KMS-11 (cell line): Measurements from ENCODE around the gene PDGFA.

ENCODE experiments used
- H2AFZ ChIP-seq: fragments of 200-600 bp; sonication (generic); 2 replicates; pipeline ENCODE4 v1.6.1; 2016; ENCODE audit warnings: antibody characterized with exemption, mixed run types, low read depth
- H3K27ac ChIP-seq: fragments of 200-600 bp; sonication (generic); 2 replicates; pipeline ENCODE4 v1.6.1; 2016; ENCODE audit warnings: mild to moderate bottlenecking, mixed run types
- H3K27me3 ChIP-seq: fragments of 200-600 bp; sonication (generic); 2 replicates; pipeline ENCODE4 v1.6.1; 2017; ENCODE audit warnings: mild to moderate bottlenecking, low read depth, mixed run types, moderate library complexity; ENCODE audit not compliant: insufficient read depth
- H3K36me3 ChIP-seq: fragments of 200-600 bp; sonication (generic); 2 replicates; pipeline ENCODE4 v1.6.1; 2017; ENCODE audit warnings: mild to moderate bottlenecking, mixed run types; ENCODE audit not compliant: insufficient read depth
- H3K4me1 ChIP-seq: fragments of 200-600 bp; sonication (generic); 2 replicates; pipeline ENCODE4 v1.6.1; 2016; ENCODE audit warnings: mild to moderate bottlenecking, low read depth, mixed run types; ENCODE audit not compliant: poor library complexity, severe bottlenecking
- H3K4me2 ChIP-seq: fragments of 200-600 bp; sonication (generic); 2 replicates; pipeline ENCODE4 v1.7.0; 2016; ENCODE audit warnings: mild to moderate bottlenecking, mixed run types
- H3K4me3 ChIP-seq: fragments of 200-600 bp; sonication (generic); IDR thresholded peaks from 2 replicates; pipeline ENCODE4 v1.6.1; 2017; ENCODE audit warnings: low read depth, low read length, mixed read lengths; ENCODE audit not compliant: insufficient read depth
- H3K79me2 ChIP-seq: fragments of 200-600 bp; sonication (generic); 2 replicates; pipeline ENCODE4 v1.6.1; 2016; ENCODE audit warnings: low read depth, mixed run types; ENCODE audit not compliant: insufficient read depth
- H3K9ac ChIP-seq: fragments of 200-600 bp; sonication (generic); 2 replicates; pipeline ENCODE4 v1.6.1; 2016; ENCODE audit warnings: mild to moderate bottlenecking, mixed run types
- H4K20me1 ChIP-seq: fragments of 200-600 bp; sonication (generic); 2 replicates; pipeline ENCODE4 v1.6.1; 2016; ENCODE audit warnings: mild to moderate bottlenecking, mixed run types; ENCODE audit not compliant: insufficient read depth
- TF ChIP-seq, protein P1 (sequence below): fragments of 200-600 bp; sonication (generic); conservative IDR thresholded peaks from 2 replicates; pipeline ENCODE4 v1.6.1; 2017; ENCODE audit warnings: low read depth, mild to moderate bottlenecking, antibody characterized with exemption, low read length, moderate library complexity, mixed read lengths

PDGFA gene

DNA sequence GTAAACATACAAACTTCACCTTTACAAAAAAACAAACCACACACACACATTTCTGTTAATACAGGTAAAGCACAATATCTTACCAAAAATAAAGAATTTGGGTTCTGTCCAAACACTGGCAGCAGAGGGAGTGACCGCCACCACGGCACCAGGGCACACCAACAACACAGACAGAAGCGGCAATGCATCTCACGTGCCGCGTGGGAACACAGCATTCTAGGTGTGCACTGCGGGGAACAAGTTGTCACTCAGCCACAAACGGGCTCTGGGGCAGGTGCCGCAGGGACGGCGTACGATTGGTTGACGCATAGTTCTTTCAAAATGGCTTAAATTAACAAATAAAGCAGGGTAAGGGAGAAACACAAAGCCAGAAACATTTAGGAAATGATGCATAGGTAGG lies 22.3 kb downstream of the PDGFA start:
- H3K4me1 ChIP-seq: no peaks in the 10 kb centered on the region
- no peaks in the 10 kb centered on the region for H3K36me3 ChIP-seq
- no peak overlapping the region for H3K9ac ChIP-seq
- H3K79me2 ChIP-seq: no peaks in the 10 kb centered on the region
- peaks cover 52% of the 10 kb centered on the region for H3K27me3 ChIP-seq
- TF ChIP-seq, protein P1, sequence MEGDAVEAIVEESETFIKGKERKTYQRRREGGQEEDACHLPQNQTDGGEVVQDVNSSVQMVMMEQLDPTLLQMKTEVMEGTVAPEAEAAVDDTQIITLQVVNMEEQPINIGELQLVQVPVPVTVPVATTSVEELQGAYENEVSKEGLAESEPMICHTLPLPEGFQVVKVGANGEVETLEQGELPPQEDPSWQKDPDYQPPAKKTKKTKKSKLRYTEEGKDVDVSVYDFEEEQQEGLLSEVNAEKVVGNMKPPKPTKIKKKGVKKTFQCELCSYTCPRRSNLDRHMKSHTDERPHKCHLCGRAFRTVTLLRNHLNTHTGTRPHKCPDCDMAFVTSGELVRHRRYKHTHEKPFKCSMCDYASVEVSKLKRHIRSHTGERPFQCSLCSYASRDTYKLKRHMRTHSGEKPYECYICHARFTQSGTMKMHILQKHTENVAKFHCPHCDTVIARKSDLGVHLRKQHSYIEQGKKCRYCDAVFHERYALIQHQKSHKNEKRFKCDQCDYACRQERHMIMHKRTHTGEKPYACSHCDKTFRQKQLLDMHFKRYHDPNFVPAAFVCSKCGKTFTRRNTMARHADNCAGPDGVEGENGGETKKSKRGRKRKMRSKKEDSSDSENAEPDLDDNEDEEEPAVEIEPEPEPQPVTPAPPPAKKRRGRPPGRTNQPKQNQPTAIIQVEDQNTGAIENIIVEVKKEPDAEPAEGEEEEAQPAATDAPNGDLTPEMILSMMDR: no peak
- H4K20me1 ChIP-seq: no peaks in the 10 kb centered on the region
- no peak overlapping the region for H2AFZ ChIP-seq
- no peak overlapping the region for H3K27ac ChIP-seq
- H3K4me2 ChIP-seq: no peak overlapping the region
- H3K4me3 ChIP-seq: no peak overlapping the region

DNA sequence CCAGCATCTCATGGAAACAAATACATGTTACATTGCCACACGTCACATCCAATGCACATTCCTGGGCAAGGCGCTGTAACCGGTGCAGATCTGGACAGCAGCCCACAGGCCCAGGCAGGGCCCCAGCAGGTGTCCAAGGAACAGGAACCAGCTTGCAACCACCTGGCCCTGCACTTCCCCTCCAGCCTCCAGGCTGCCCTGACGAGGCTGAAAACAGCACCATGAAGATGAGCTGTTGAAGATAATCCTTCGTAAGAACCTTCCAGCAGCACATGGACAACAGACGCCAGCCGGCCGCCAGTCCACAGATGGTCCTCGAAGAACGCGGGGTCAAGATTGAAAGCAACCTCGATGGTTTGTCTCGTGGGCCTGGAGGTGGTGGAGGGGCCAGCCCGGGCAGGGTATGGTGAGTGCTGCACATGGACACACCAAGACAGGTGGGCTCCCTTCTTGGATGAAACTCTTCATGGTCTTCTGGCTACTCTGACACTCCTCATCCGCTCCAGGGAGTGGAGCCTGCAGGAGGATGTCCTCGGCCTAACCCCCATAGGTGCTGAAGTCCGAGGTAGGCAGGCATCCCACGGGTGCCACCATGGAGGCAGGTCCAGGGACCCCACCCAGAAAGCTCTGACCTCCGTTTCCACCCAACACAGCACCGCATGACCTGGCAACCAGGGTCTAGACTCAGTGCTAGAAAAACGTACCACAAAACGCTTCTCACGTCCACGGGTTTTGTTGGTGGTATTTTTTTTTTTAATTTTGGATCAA lies 22.9 kb downstream of the PDGFA start:
- TF ChIP-seq, protein P1: no peak
- Histone ChIP-seq H3K4me2 (no peak overlapping the region), H3K27ac (no peak overlapping the region), H3K9ac (no peak overlapping the region), H3K27me3 (peaks cover 48% of the 10 kb centered on the region), H3K36me3 (no peaks in the 10 kb centered on the region), H4K20me1 (no peaks in the 10 kb centered on the region), H2AFZ (no peak overlapping the region), H3K4me3 (no peak overlapping the region), H3K79me2 (no peaks in the 10 kb centered on the region), H3K4me1 (no peaks in the 10 kb centered on the region)

DNA sequence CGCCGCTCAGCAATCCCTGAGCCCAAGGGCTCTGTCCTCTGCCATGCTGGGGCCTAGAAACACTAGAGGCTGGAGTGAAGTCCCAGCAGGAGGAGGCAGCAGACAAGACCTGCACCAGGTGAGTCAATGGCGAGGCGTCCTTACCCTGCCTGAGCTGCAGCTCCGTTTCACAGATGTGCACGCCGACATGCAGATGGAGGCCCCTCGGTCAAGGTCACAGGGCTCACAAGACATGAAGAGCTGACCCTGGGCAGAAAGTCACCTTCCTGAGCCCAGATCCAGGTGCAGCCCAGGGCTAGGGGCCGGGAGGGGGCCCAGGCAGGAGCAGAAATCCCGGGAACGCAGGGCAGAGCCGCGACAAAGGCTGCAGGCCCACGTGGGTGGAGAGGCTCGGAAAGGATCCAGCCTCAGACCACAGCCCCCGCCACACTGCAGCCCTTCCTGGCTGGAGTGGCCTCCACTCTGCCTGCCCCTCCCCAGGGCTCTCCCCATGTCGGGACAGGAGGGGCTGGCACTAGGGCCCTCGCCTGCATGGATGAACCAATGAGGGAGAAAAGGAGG lies 23.8 kb downstream of the PDGFA start:
- Histone ChIP-seq H3K4me1 (no peaks in the 10 kb centered on the region), H3K36me3 (no peaks in the 10 kb centered on the region), H3K27ac (no peak overlapping the region)

DNA sequence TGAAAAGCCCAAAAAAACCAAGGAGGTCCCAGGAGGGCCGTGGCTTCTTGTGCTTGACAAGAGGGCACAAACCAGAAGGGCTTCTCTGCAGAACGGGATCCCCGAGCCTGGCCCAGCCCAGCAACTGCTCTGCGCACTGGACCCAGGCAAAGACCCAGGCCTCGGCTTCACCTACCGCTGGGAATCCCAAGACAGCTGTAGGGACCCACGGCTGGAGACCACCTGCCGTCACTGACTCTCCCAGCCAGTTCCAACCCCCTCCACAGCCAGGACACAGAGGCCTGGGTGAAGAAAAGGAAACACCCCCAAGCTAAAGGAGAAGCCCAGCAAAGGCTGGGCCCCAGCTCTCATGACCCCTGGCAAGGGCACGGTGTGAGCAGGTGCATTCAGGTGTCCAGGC lies 24.3 kb downstream of the PDGFA start:
- Histone ChIP-seq H3K4me1 (no peaks in the 10 kb centered on the region), H4K20me1 (no peaks in the 10 kb centered on the region), H3K27me3 (peaks cover 37% of the 10 kb centered on the region), H3K79me2 (no peaks in the 10 kb centered on the region), H3K9ac (no peak overlapping the region), H2AFZ (no peak overlapping the region), H3K4me2 (no peak overlapping the region), H3K4me3 (no peak overlapping the region), H3K36me3 (no peaks in the 10 kb centered on the region), H3K27ac (no peak overlapping the region)
- TF ChIP-seq, protein P1: no peak

More for the DNA sequence above, 23.8 kb downstream of the PDGFA start:
- H2AFZ ChIP-seq: no peak overlapping the region
- no peaks in the 10 kb centered on the region for H4K20me1 ChIP-seq
- H3K9ac ChIP-seq: no peak overlapping the region
- no peak overlapping the region for H3K4me3 ChIP-seq
- peaks cover 40% of the 10 kb centered on the region for H3K27me3 ChIP-seq
- no peak overlapping the region for H3K4me2 ChIP-seq
- TF ChIP-seq, protein P1: no peak
- H3K79me2 ChIP-seq: no peaks in the 10 kb centered on the region
